Measurements from ENCODE around the gene MAP2K5.

MAP2K5 gene

GRCh38 chr15:67805008-67805665 lies 262.6 kb downstream of the MAP2K5 start:
- H3K9ac ChIP-seq (ENCODE audit: low read depth in 1 of 2, low read length in 2 of 2) = no peak overlapping the region
- H3K9me3 ChIP-seq (ENCODE audit: control insufficient read depth in 1 of 2, low read length in 2 of 2) = no peaks in the 10 kb centered on the region
- H3K27ac ChIP-seq (ENCODE audit: low read depth, low read length) = no peak overlapping the region
- peaks cover 2 to 16% of the 10 kb centered on the region in 2 donors for H3K36me3 ChIP-seq (ENCODE audit: control insufficient read depth in 1 of 2, insufficient read depth in 2 of 2, low read length in 2 of 2)
- no peaks in the 10 kb centered on the region for H3K27me3 ChIP-seq (ENCODE audit: control insufficient read depth in 1 of 2, insufficient read depth in 2 of 2, low read length in 2 of 2)
- H3K4me3 ChIP-seq (ENCODE audit: low read depth in 1 of 2, low read length in 2 of 2) = no peak overlapping the region
- no peaks in the 10 kb centered on the region for H3K4me1 ChIP-seq (ENCODE audit: control insufficient read depth in 1 of 2, insufficient read depth in 2 of 2, low read length in 2 of 2)

GRCh38 chr15:67805666-67806516 lies 263.4 kb downstream of the MAP2K5 start:
- Histone ChIP-seq H3K27ac (ENCODE audit: low read depth, low read length) (no peak overlapping the region), H3K9ac (ENCODE audit: low read depth in 1 of 2, low read length in 2 of 2) (no peak overlapping the region), H3K4me3 (ENCODE audit: low read depth in 1 of 2, low read length in 2 of 2) (no peak overlapping the region), H3K4me1 (ENCODE audit: control insufficient read depth in 1 of 2, insufficient read depth in 2 of 2, low read length in 2 of 2) (no peaks in the 10 kb centered on the region), H3K9me3 (ENCODE audit: control insufficient read depth in 1 of 2, low read length in 2 of 2) (no peaks in the 10 kb centered on the region), H3K27me3 (ENCODE audit: control insufficient read depth in 1 of 2, insufficient read depth in 2 of 2, low read length in 2 of 2) (no peaks in the 10 kb centered on the region), H3K36me3 (ENCODE audit: control insufficient read depth in 1 of 2, insufficient read depth in 2 of 2, low read length in 2 of 2) (peaks cover 2 to 16% of the 10 kb centered on the region in 2 donors)

GRCh38 chr15:67806536-67806935 lies 264.0 kb downstream of the MAP2K5 start:
- Histone ChIP-seq H3K4me3 (ENCODE audit: low read depth in 1 of 2, low read length in 2 of 2) (no peak overlapping the region), H3K27ac (ENCODE audit: low read depth, low read length) (no peak overlapping the region), H3K9ac (ENCODE audit: low read depth in 1 of 2, low read length in 2 of 2) (no peak overlapping the region), H3K27me3 (ENCODE audit: control insufficient read depth in 1 of 2, insufficient read depth in 2 of 2, low read length in 2 of 2) (no peaks in the 10 kb centered on the region), H3K36me3 (ENCODE audit: control insufficient read depth in 1 of 2, insufficient read depth in 2 of 2, low read length in 2 of 2) (peaks cover 2 to 12% of the 10 kb centered on the region in 2 donors), H3K9me3 (ENCODE audit: control insufficient read depth in 1 of 2, low read length in 2 of 2) (no peaks in the 10 kb centered on the region), H3K4me1 (ENCODE audit: control insufficient read depth in 1 of 2, insufficient read depth in 2 of 2, low read length in 2 of 2) (no peaks in the 10 kb centered on the region)

- Histone ChIP-seq H3K27me3 (ENCODE audit: control insufficient read depth in 1 of 2, insufficient read depth in 2 of 2, low read length in 2 of 2) (no peaks in the 10 kb centered on the region), H3K4me3 (ENCODE audit: low read depth in 1 of 2, low read length in 2 of 2) (no peak overlapping the region), H3K36me3 (ENCODE audit: control insufficient read depth in 1 of 2, insufficient read depth in 2 of 2, low read length in 2 of 2) (peaks cover 2 to 12% of the 10 kb centered on the region in 2 donors), H3K27ac (ENCODE audit: low read depth, low read length) (no peak overlapping the region), H3K9ac (ENCODE audit: low read depth in 1 of 2, low read length in 2 of 2) (no peak overlapping the region), H3K4me1 (ENCODE audit: control insufficient read depth in 1 of 2, insufficient read depth in 2 of 2, low read length in 2 of 2) (no peaks in the 10 kb centered on the region), H3K9me3 (ENCODE audit: control insufficient read depth in 1 of 2, low read length in 2 of 2) (no peaks in the 10 kb centered on the region)
Measured at GRCh38 chr15:67807141-67807540, 264.6 kb downstream of the MAP2K5 start.

GRCh38 chr15:67807836-67808235 lies 265.3 kb downstream of the MAP2K5 start:
- Histone ChIP-seq H3K27me3 (ENCODE audit: control insufficient read depth in 1 of 2, insufficient read depth in 2 of 2, low read length in 2 of 2) (no peaks in the 10 kb centered on the region), H3K9me3 (ENCODE audit: control insufficient read depth in 1 of 2, low read length in 2 of 2) (no peaks in the 10 kb centered on the region), H3K27ac (ENCODE audit: low read depth, low read length) (no peak overlapping the region), H3K4me1 (ENCODE audit: control insufficient read depth in 1 of 2, insufficient read depth in 2 of 2, low read length in 2 of 2) (no peaks in the 10 kb centered on the region), H3K4me3 (ENCODE audit: low read depth in 1 of 2, low read length in 2 of 2) (no peak overlapping the region), H3K9ac (ENCODE audit: low read depth in 1 of 2, low read length in 2 of 2) (no peak overlapping the region), H3K36me3 (ENCODE audit: control insufficient read depth in 1 of 2, insufficient read depth in 2 of 2, low read length in 2 of 2) (peaks cover 2 to 12% of the 10 kb centered on the region in 2 donors)

GRCh38 chr15:67808821-67809220 lies 266.3 kb downstream of the MAP2K5 start:
- Histone ChIP-seq H3K27ac (ENCODE audit: low read depth, low read length) (no peak overlapping the region), H3K36me3 (ENCODE audit: control insufficient read depth in 1 of 2, insufficient read depth in 2 of 2, low read length in 2 of 2) (peaks cover 2 to 12% of the 10 kb centered on the region in 2 donors), H3K27me3 (ENCODE audit: control insufficient read depth in 1 of 2, insufficient read depth in 2 of 2, low read length in 2 of 2) (no peaks in the 10 kb centered on the region), H3K4me3 (ENCODE audit: low read depth in 1 of 2, low read length in 2 of 2) (no peak overlapping the region), H3K4me1 (ENCODE audit: control insufficient read depth in 1 of 2, insufficient read depth in 2 of 2, low read length in 2 of 2) (no peaks in the 10 kb centered on the region), H3K9ac (ENCODE audit: low read depth in 1 of 2, low read length in 2 of 2) (no peak overlapping the region), H3K9me3 (ENCODE audit: control insufficient read depth in 1 of 2, low read length in 2 of 2) (no peaks in the 10 kb centered on the region)

GRCh38 chr15:67809441-67809840 lies 266.9 kb downstream of the MAP2K5 start:
- Histone ChIP-seq H3K36me3 (ENCODE audit: control insufficient read depth in 1 of 2, insufficient read depth in 2 of 2, low read length in 2 of 2) (peaks cover 2 to 7% of the 10 kb centered on the region in 2 donors), H3K4me3 (ENCODE audit: low read depth in 1 of 2, low read length in 2 of 2) (no peak overlapping the region), H3K27me3 (ENCODE audit: control insufficient read depth in 1 of 2, insufficient read depth in 2 of 2, low read length in 2 of 2) (no peaks in the 10 kb centered on the region), H3K27ac (ENCODE audit: low read depth, low read length) (no peak overlapping the region), H3K4me1 (ENCODE audit: control insufficient read depth in 1 of 2, insufficient read depth in 2 of 2, low read length in 2 of 2) (no peaks in the 10 kb centered on the region), H3K9ac (ENCODE audit: low read depth in 1 of 2, low read length in 2 of 2) (no peak overlapping the region), H3K9me3 (ENCODE audit: control insufficient read depth in 1 of 2, low read length in 2 of 2) (no peaks in the 10 kb centered on the region)

- peaks cover 2 to 7% of the 10 kb centered on the region in 2 donors for H3K36me3 ChIP-seq (ENCODE audit: control insufficient read depth in 1 of 2, insufficient read depth in 2 of 2, low read length in 2 of 2)
- no peak overlapping the region for H3K9ac ChIP-seq (ENCODE audit: low read depth in 1 of 2, low read length in 2 of 2)
- H3K27ac ChIP-seq (ENCODE audit: low read depth, low read length) = no peak overlapping the region
- H3K9me3 ChIP-seq (ENCODE audit: control insufficient read depth in 1 of 2, low read length in 2 of 2) = no peaks in the 10 kb centered on the region
- H3K4me3 ChIP-seq (ENCODE audit: low read depth in 1 of 2, low read length in 2 of 2) = no peak overlapping the region
- no peaks in the 10 kb centered on the region for H3K4me1 ChIP-seq (ENCODE audit: control insufficient read depth in 1 of 2, insufficient read depth in 2 of 2, low read length in 2 of 2)
- no peaks in the 10 kb centered on the region for H3K27me3 ChIP-seq (ENCODE audit: control insufficient read depth in 1 of 2, insufficient read depth in 2 of 2, low read length in 2 of 2)
Measured at GRCh38 chr15:67809866-67810265, 267.4 kb downstream of the MAP2K5 start.

GRCh38 chr15:67812241-67812644 lies 269.7 kb downstream of the MAP2K5 start:
- Histone ChIP-seq H3K9ac (ENCODE audit: low read depth in 1 of 2, low read length in 2 of 2) (no peak overlapping the region), H3K9me3 (ENCODE audit: control insufficient read depth in 1 of 2, low read length in 2 of 2) (no peaks in the 10 kb centered on the region), H3K27ac (ENCODE audit: low read depth, low read length) (no peak overlapping the region), H3K36me3 (ENCODE audit: control insufficient read depth in 1 of 2, insufficient read depth in 2 of 2, low read length in 2 of 2) (peaks cover 2 to 7% of the 10 kb centered on the region in 2 donors), H3K4me3 (ENCODE audit: low read depth in 1 of 2, low read length in 2 of 2) (no peak overlapping the region), H3K27me3 (ENCODE audit: control insufficient read depth in 1 of 2, insufficient read depth in 2 of 2, low read length in 2 of 2) (peaks cover 0 to 3% of the 10 kb centered on the region in 2 donors), H3K4me1 (ENCODE audit: control insufficient read depth in 1 of 2, insufficient read depth in 2 of 2, low read length in 2 of 2) (no peaks in the 10 kb centered on the region)

- Histone ChIP-seq H3K27me3 (ENCODE audit: control insufficient read depth in 1 of 2, insufficient read depth in 2 of 2, low read length in 2 of 2) (peaks cover 4 to 8% of the 10 kb centered on the region in 2 donors), H3K9me3 (ENCODE audit: control insufficient read depth in 1 of 2, low read length in 2 of 2) (no peaks in the 10 kb centered on the region), H3K9ac (ENCODE audit: low read depth in 1 of 2, low read length in 2 of 2) (no peak overlapping the region), H3K4me1 (ENCODE audit: control insufficient read depth in 1 of 2, insufficient read depth in 2 of 2, low read length in 2 of 2) (no peaks in the 10 kb centered on the region), H3K36me3 (ENCODE audit: control insufficient read depth in 1 of 2, insufficient read depth in 2 of 2, low read length in 2 of 2) (peaks cover 0 to 7% of the 10 kb centered on the region in 2 donors), H3K4me3 (ENCODE audit: low read depth in 1 of 2, low read length in 2 of 2) (no peak overlapping the region), H3K27ac (ENCODE audit: low read depth, low read length) (no peak overlapping the region)
Measured at GRCh38 chr15:67813104-67813634, 270.7 kb downstream of the MAP2K5 start.

Data from duodenal mucosa (tissue), 2 donors.